A549 (cell line): Measurements from ENCODE around the gene NR3C2.

ENCODE experiments used
- CTCF ChIP-seq: fragments of >200 bp; sonication (Bioruptor Twin); formaldehyde crosslinking; IDR thresholded peaks from 3 replicates; pipeline ENCODE4 v1.5.1; 2016
- EP300 ChIP-seq, 2 experiments: fragments of >200 bp; sonication (Bioruptor Twin); formaldehyde crosslinking; IDR thresholded peaks; 2 replicates in 1 of 2; 3 replicates in 1 of 2; pipeline ENCODE4 v1.6.1; 2016 to 2017
- HOXB5 ChIP-seq: fragments of 250-450 bp; sonication (Bioruptor Pico); IDR thresholded peaks from 2 replicates; pipeline ENCODE4 v1.5.0; 2020; ENCODE audit warnings: mild to moderate bottlenecking, moderate library complexity
- JUN ChIP-seq, 2 experiments: fragments of >200 bp; sonication (Bioruptor Twin); formaldehyde crosslinking; IDR thresholded peaks; 2 replicates in 1 of 2; 3 replicates in 1 of 2; pipeline ENCODE4 v1.6.1; 2016 to 2017
- MAX ChIP-seq: IDR thresholded peaks from 2 replicates; pipeline ENCODE4 v1.6.1; 2012
- MAZ ChIP-seq: fragments of 150-350 bp; IDR thresholded peaks from 2 replicates; pipeline ENCODE4 v1.6.1; 2014; ENCODE audit warnings: antibody characterized with exemption, low read depth, low read length, borderline replicate concordance
- MYC ChIP-seq: IDR thresholded peaks from 2 replicates; pipeline ENCODE4 v1.6.1; 2012; ENCODE audit warnings: mild to moderate bottlenecking, inconsistent platforms, low read length, improper control_type of control experiment, borderline replicate concordance
- PHF8 ChIP-seq: fragments of 200-600 bp; sonication (generic); IDR thresholded peaks from 2 replicates; pipeline ENCODE4 v1.6.1; 2016; ENCODE audit warnings: low read depth, mild to moderate bottlenecking, antibody characterized with exemption, moderate library complexity, borderline replicate concordance
- POLR2A ChIP-seq: IDR thresholded peaks from 2 replicates; pipeline ENCODE4 v1.6.1; 2012; ENCODE audit warnings: mild to moderate bottlenecking, low read length
- RNF2 ChIP-seq: fragments of 200-600 bp; sonication (generic); IDR thresholded peaks from 2 replicates; pipeline ENCODE4 v1.6.1; 2016; ENCODE audit warnings: low read depth, mild to moderate bottlenecking, antibody characterized with exemption, moderate library complexity, borderline replicate concordance
- SMC3 ChIP-seq: fragments of >200 bp; sonication (Bioruptor Twin); formaldehyde crosslinking; IDR thresholded peaks from 3 replicates; pipeline ENCODE4 v1.6.1; 2018; ENCODE audit warnings: inconsistent platforms

- no peak for TF ChIP-seq RNF2
- no peak for TF ChIP-seq CTCF
- TF ChIP-seq MAX, result no peak
- TF ChIP-seq SMC3, result no peak
- no peak for TF ChIP-seq POLR2A
- no peak for TF ChIP-seq PHF8
- TF ChIP-seq MYC, result no peak
- TF ChIP-seq EP300 (IDR thresholded peaks at IDR 0.05), result no peak
- TF ChIP-seq HOXB5 (CRISPR knock-in tag), result no peak
- TF ChIP-seq MAZ, result no peak
- TF ChIP-seq JUN (IDR thresholded peaks at IDR 0.05), result no peak
Observed at GRCh38 chr4:148118633-148119032, 323.6 kb downstream of the NR3C2 start.
